ENCODE data around the gene RLF.

- TF ChIP-seq, protein P1, sequence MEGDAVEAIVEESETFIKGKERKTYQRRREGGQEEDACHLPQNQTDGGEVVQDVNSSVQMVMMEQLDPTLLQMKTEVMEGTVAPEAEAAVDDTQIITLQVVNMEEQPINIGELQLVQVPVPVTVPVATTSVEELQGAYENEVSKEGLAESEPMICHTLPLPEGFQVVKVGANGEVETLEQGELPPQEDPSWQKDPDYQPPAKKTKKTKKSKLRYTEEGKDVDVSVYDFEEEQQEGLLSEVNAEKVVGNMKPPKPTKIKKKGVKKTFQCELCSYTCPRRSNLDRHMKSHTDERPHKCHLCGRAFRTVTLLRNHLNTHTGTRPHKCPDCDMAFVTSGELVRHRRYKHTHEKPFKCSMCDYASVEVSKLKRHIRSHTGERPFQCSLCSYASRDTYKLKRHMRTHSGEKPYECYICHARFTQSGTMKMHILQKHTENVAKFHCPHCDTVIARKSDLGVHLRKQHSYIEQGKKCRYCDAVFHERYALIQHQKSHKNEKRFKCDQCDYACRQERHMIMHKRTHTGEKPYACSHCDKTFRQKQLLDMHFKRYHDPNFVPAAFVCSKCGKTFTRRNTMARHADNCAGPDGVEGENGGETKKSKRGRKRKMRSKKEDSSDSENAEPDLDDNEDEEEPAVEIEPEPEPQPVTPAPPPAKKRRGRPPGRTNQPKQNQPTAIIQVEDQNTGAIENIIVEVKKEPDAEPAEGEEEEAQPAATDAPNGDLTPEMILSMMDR (optimal IDR thresholded peaks at IDR 0.05 in 1 of 3, IDR thresholded peaks at IDR 0.05 in 1 of 3, conservative IDR thresholded peaks at IDR 0.05 in 1 of 3; ENCODE audit: extremely low read depth in 1 of 3, insufficient read depth in 2 of 3, low read length in 3 of 3) = no peak
- no peak for TF ChIP-seq EZH2 (IDR thresholded peaks at IDR 0.05; ENCODE audit: low read length)
These were observed 112.5 kb downstream of the RLF start for GRCh38 chr1:40273547-40274166.
